HG03097 (cell line): Measurements from ENCODE around the gene NR1D1.

ENCODE experiments used
- ATAC-seq: cut with Tn5 transposase; IDR thresholded peaks from one replicate; pipeline ENCODE4 v1.9.1; 2021; ENCODE audit not compliant: unreplicated experiment, low FRiP score

NR1D1 gene

GRCh38 chr17:40079545-40079944 lies 20.8 kb downstream of the NR1D1 start:
- no peak for ATAC-seq

DNA sequence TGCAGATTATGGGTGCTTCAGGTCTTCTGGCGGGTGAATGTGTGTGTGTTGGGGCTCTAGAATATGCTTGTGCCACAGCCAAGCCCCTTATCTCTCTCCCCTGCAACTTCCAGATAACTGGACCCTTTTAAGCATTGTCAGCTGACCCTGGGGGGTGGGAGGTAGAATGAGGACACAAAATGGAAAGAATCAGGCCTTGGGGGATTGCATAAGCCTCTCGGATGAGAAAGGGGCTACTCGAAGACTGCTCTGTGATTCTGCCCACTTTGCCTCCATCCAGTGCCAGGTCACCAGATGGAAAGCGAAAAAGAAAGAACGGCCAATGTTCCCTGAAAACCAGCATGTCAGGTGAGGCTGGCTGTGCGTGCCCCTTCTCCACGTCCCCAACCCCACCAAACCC lies 23.8 kb downstream of the NR1D1 start:
- ATAC-seq = no peak

GRCh38 chr17:40075942-40076498 lies 24.4 kb downstream of the NR1D1 start:
- no peak for ATAC-seq

GRCh38 chr17:40075201-40075941 lies 25.0 kb downstream of the NR1D1 start:
- ATAC-seq = no peak

GRCh38 chr17:40074871-40075200 lies 25.6 kb downstream of the NR1D1 start:
- no peak for ATAC-seq

GRCh38 chr17:40074175-40074512 lies 26.2 kb downstream of the NR1D1 start:
- ATAC-seq = no peak

- ATAC-seq = no peak
Observed at GRCh38 chr17:40073454-40074174, 26.8 kb downstream of the NR1D1 start.

GRCh38 chr17:40072735-40073346 lies 27.5 kb downstream of the NR1D1 start:
- no peak for ATAC-seq

GRCh38 chr17:40072040-40072734 lies 28.2 kb downstream of the NR1D1 start:
- no peak for ATAC-seq

- no peak for ATAC-seq
Observed at GRCh38 chr17:40071313-40072039, 28.9 kb downstream of the NR1D1 start.

DNA sequence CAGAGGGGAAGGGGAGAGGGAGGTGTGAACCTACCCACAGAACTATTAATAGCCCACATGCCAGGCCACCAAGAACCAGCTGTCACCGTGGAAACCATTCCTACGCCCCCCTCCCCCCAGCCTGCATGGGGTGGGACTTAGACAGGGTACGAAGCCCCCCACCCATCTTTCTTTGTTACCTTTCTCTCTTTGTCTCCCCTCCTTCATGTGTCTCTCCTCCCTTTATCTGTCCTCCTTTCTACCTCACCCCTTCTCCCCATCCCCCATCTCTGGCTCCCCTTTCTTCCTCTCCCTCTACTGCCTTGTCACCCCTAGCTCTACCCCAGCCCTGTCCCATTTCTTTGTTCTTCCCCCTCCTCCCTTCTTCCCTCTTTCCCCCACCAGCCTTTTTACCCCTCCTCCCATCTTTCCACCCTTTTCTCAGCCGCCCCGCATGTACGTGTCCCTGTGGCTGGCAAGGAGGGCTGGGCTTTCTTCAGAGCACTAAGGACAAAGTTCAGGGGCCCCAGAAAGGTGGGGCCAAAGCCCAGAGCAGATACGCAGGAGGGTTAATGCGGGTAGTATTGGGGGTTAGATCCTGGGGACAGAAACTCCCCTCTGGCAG lies 29.6 kb downstream of the NR1D1 start:
- no peak for ATAC-seq

DNA sequence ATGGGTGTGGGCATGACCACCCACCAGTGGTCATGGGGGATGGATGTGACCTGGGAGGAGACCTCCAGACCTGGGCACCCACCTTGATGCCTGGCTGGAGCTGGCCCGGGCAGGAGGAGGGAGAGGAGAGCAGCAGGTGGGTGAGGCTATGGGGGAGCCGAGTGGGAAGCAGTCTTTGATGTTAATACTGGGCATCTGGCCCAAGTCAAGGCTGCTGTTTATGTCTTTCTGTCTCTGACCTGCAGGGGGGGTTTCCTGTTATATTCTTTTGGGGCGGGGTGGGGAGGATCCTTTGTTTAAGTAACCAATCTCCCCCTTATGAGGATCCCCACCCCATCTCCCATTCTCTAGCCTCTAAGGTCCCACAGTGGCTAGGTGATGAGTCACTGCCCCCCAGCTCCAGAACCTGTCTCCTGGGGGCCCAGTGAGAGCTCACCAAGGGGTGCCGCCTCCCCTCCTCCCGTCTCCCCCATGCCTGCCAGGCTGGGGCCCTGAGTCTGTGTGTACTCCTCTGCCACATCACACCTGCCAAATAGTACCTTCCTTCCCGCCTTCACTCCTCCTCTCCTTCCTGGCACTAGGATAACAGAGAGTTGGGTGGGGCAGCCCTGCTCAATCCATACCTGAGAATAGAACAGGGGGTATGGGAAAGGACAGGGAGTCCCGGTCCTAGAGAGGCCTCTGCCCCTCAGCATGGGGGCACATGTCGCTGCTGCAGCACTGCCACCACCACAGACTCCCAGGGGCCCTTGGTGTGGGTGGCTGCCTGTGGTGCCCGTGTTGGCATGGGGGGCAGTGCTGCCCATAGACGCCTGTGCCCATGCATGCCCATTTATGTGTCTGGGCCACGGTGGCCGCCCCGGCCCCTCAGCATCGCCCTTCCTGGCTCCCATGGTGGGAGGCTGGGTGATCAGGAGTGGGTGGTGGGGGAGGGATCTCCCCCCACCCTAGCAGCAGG lies 30.4 kb downstream of the NR1D1 start:
- ATAC-seq = no peak

GRCh38 chr17:40068917-40069750 lies 31.3 kb downstream of the NR1D1 start:
- ATAC-seq = no peak

DNA sequence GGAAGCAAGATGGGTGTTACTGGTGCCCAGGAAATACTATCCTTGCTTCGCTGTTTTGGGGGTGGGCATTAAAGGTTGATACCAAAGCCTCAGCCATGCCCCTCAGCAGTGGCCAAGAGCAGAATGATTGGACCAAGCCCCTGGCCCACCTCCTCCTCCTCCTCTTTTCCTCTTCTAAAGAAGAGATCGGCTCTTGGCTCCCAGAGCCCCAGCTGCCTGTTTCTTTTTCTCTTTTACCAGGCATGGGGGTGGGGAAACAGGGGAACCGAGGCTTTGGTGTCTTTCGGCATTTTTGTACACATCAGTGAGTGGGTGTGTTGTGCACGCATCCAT lies 31.8 kb downstream of the NR1D1 start:
- ATAC-seq = no peak

DNA sequence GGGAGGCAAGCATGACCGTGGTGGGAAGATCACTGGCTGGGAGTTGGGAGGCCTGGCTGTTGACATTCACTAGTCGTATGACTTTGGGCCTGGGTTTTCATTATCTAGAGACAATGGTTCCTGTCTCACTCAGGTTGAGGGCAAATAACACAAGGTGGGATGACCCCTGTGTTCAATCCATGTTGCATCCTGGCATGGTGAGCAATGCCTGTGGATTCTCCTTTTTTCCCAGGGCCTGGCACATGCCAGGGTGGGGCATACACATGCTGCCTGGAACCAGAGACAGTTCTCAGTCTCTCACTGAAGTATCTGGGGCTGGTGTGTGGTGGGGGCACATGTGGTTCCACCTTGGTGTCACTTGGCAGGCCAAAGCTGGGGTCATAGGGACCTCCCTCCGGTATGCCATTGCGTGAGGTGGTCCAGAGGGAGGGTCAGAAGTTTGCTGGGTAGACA lies 32.2 kb downstream of the NR1D1 start:
- ATAC-seq = no peak

GRCh38 chr17:40067710-40068109 lies 32.7 kb downstream of the NR1D1 start:
- no peak for ATAC-seq

- ATAC-seq = no peak
Observed at GRCh38 chr17:40065769-40066510, 34.4 kb downstream of the NR1D1 start.
